ENCODE results near the gene MLLT3.

DNA sequence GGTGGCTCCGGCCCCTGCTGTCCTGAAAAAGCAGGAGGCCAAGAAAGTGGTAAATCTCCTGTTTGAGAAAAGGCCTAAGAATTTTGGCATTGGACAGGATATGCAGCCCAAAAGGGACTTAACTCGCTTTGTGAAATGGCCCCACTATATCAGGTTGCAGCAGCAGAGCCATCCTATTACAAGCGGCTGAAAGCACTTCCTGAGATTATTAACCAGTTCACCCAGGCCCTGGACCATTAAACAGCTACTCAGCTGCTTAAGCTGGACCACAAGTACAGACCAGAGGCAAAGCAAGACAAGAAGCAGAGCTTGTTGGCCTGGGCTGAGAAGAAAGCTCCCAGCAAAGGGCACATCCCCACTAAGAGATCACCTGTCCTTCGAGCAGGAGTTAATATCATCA lies 89.7 kb downstream of the MLLT3 start:
- TF ChIP-seq, protein P1, sequence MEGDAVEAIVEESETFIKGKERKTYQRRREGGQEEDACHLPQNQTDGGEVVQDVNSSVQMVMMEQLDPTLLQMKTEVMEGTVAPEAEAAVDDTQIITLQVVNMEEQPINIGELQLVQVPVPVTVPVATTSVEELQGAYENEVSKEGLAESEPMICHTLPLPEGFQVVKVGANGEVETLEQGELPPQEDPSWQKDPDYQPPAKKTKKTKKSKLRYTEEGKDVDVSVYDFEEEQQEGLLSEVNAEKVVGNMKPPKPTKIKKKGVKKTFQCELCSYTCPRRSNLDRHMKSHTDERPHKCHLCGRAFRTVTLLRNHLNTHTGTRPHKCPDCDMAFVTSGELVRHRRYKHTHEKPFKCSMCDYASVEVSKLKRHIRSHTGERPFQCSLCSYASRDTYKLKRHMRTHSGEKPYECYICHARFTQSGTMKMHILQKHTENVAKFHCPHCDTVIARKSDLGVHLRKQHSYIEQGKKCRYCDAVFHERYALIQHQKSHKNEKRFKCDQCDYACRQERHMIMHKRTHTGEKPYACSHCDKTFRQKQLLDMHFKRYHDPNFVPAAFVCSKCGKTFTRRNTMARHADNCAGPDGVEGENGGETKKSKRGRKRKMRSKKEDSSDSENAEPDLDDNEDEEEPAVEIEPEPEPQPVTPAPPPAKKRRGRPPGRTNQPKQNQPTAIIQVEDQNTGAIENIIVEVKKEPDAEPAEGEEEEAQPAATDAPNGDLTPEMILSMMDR (IDR thresholded peaks at IDR 0.05): no peak
- TF ChIP-seq POLR2A (IDR thresholded peaks at IDR 0.05): no peak

Data from body of pancreas (tissue), 4 donors.